Ureter (tissue), 1 donor: ENCODE results near the gene AKAP14. TPM values are rescaled to one million over a fixed set of nuclear protein-coding genes. Genes with fewer than 3 reads are reported as not detected.
"Not testable (repeated sequence)": the region's sequence is repeated elsewhere in the genome, so short reads cannot be mapped to it uniquely, and the experiment has no call there.

ENCODE experiments used
- DNase-seq: peaks from one replicate; pipeline ENCODE4 v3.0.0-alpha.2; 2020; ENCODE audit warnings: low spot score
- total RNA-seq: library from RNA; stranded (reverse); gene quantifications from one replicate; pipeline ENCODE4 v1.2.4, GENCODE V29; 2023
- donor health status: DM: yes; HTN: yes; CAD: no.

AKAP14 gene
- total RNA-seq, 1 donor from 2014 or later = not detected

DNA sequence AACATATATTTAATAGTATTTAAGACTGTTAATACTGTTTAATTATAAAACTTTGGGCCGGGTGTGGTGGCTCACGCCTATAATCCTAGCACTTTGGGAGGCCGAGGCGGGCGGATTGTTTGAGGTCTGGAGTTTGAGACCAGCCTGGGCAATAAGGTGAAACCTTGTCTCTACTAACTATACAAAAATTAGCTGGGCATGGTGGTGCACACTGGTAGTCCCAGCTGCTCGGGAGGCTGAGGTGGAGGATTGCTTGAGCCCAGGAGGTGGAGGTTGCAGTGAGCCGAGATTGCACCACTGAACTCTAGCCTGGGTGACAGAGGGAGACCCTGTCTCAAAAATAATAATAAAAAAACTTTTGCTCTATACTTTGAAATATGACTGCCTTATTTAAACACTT, 26.7 kb downstream of the AKAP14 start:
- not testable (repeated sequence) for DNase-seq

DNA sequence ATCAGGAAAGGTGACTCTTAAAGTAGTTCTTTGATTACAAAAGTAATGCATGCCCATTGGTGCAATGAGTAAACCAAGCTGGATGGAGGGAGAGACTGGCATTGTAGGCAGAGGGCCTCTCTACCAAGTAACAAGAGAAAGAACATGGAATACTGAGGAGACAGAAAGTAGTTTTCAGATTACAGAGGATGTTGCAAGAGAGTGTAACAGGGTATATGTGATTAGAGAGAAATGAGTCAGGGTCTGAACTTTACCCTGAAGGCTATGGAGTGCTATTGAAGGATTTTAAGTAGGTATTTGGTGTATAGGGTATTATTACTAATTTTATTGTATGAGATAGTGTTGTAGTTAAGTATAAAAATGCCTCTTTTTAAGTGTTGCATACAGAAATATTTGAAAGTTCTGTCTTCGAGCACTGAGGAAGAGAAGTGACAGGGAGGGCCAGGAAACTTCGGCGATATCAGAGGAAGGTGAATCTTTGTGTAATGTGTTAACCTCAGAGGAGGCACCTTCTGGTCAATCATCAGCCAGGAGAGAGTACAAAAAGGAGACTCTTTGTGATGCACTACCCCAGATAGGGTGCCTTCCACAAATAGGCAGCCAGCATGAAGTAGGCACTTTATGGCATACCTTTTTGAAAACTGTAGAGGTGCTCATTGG, 39.7 kb downstream of the AKAP14 start:
- DNase-seq = no peak

DNA sequence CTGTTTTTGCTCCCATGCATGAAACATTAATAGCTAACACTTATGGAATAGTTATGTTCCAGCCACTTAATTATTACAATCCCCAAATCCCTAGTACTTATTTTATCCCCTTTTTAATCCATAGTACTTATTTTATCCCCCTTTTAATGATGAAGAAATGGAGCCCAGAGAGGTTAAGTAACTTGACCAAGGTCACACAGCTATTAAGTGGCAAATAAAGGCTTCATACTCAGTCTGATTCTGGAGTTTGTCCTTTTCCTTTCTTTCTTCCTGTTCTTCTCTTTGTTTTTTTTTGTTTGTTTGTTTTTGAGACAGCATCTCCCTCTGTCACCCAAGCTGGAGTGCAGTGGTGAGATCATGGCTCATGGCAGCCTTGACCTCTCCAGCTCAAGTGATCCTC, 45.6 kb downstream of the AKAP14 start:
- DNase-seq = no peak

DNA sequence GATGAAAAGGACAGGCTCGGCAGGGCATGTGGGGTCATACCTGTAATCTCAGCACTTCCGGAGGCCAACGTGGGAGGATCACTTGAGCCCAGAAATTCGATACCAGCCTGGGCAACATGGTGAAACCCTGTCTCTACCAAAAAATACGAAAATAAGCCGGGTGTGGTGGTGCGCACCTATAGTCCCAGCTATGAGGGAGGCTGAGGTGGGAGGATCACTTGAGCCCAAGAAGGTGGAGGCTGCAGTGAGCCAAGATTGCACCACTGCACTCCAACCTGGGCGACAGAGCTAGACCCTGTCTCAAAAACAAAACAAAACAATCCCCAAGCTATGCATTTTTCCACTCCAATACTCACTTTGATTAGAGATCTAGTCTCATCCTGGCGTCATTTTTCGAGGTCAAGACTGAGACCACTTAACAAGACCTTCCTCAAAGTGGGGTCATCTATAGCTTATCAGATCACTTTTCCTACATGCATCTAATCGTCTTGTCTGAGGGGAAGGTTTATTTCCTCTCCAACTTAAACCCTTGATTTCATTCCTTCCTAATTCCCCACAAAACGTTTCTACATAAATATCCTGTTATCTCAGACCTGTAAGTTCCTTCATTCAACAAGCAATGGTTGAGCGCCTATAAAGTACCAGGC, 46.6 kb downstream of the AKAP14 start:
- no peak for DNase-seq

DNA sequence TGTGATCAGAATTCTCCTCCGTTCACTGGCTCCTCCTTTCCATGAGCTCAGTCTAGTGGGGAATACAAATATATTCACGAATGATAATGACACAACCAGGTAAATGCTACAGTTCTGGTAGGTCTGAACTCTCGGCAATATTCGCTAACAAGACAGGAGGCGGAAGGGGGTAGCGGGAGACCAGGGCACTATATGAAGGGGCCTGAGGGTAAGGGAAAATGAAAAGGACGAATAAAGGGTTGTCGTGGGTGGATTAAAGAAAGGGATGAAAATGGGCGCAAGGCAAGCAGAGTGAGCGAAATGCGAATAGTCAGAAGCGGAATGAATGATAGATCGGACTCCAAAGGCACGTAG, 47.1 kb downstream of the AKAP14 start:
- no peak for DNase-seq

DNA sequence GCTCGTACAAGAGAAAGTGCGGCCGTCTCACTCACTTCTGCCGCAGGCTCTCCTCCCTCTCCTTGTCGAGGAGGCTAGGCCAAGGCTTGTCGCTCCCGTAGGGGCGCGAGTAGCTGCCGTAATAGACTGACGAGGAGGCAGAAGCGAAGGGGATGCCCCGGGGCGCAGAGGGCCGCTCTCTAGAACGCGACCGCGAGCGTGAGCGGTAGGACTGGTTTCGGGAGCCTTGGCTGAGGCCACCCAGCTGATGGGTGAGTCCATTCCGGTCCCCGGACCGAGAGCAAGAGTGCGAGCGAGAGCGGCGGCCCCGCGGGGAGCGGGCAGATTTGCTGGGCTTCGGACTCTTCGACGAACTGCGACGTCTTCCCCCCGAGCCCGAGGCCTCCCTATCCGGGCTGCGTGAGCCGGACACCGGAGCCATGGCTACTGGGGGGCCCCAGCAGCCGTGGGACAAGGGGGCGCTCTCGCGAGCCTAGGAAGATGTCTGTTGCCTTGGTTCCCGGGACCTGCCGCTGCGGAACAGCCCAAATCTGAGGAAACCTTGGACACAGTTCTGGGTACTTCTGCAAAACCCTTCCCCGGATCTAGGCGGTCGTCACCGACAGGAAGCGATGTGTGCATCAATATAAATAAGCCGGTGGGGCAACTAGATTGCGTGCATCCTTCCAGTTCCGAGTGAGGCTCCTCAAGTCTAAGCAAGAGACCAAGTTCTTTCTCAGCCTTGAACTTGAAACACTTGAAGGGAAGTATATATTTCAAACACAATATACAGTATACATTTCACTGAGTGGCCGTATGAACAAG, 47.7 kb downstream of the AKAP14 start, which contains the start of gene NKAP:
NKAP (minus strand) TSS at position 567 of the 804 bp plus-strand sequence; CDS start at position 421, 146 bp downstream.
- DNase-seq = peak; percentile 86

DNA sequence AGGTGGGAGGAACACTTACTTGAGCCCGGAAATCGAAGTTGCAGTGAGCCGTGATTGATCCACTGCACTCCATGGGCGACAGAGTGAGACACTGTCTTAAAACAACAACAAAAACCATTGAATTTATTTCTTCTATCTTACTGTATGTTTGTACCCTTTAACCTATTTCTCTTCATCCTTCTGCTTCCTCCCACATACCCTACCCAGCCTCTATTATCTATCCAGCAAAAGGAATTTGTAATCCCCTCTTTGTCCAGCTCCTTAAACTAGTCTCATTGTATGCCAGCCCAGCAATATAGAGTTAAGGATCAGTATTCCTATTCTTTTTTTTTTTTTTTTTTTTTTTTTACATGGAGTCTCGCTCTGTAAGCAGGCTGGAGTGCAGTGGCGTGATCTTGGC, 49.8 kb downstream of the AKAP14 start:
- DNase-seq = no peak

DNA sequence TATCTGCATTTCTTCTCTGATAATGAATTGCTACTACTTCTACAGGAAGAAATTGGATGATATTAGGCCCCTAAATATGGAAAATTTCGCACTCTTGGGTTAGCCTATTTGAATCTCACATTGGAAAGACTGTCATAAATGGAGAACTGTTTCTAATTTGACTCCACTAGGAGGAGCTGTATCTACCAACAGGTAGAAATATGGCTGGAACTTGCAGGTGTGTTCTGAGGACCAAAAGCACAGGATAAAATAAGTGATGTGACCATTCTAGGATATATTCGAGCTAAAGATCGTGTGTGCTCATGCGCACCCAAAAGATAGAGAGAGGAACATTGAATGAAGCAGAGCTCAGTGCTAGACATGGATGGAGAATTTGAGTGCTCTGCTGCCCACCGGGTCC, 52.7 kb downstream of the AKAP14 start:
- DNase-seq = no peak

DNA sequence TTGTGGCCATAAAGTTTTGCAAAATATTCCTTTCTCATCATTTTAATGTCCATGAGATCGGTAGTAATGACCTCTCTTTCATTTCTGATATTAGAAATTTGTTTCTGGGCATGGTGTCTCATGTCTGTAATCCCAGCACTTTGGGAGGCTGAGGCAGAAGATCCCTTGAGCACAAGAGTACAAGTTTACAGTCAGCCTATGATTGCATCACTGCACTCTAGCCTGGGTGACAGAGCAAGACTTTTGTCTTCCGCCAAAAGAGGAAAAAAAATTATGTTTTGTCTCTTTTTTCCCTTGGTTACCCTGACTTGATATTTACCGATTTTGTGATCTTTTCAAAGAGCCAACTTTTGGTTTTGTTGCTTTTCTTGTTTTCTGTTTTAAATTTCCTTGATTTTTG, 58.7 kb downstream of the AKAP14 start:
- DNase-seq = no peak

DNA sequence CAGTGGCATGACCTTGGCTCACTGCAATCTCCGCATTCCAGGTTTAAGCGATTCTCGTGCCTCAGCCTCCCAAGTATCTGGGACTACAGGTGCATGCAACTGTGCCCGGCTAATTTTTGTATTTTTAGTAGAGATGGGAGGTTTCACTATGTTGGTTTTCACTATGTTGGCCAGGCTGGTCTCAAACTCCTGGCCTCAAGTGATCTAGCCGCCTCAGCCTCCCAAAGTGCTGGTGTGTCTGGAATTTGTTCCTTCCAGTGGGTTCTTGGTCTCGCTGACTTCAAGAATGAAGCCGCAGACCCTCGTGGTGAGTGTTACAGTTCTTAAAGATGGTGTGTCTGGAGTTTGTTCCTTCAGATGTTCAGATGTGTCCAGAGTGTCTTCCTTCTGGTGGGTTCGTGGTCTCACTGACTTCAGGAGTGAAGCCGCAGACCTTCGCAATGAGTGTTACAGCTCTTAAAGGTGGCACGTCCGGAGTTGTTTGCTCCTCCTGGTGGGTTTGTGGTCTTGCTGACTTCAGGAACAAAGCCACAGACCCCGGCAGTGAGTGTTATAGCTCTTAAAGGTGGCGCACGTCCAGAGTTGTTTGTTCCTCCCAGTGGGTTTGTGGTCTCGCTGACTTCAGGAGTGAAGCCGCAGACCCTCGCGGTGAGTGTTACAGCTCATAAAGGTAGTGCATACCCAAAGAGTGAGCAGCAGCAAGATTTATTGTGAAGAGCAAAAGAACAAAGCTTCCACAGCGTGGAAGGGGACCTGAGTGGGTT, 60.3 kb downstream of the AKAP14 start:
- DNase-seq = not testable (repeated sequence)

DNA sequence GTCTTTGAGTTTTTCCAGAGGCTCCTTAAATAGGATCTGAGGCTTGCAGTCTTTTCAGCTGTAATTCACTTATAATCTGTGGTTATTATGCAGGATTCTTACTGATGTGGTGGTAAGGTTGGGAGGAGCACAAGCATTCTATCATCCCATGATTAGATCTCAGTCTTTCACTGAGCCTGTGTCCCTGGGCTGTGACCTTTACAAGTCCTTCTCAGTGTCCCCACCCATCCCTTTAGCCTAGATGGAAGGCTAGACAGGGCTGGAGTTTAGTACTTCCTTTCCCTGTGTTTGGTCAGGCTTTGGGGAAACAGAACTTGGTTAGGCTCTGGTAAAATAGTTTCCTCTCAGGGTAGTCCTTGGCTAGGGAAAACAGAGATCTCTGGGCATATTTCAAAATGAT, 64.9 kb downstream of the AKAP14 start:
- DNase-seq = no peak

DNA sequence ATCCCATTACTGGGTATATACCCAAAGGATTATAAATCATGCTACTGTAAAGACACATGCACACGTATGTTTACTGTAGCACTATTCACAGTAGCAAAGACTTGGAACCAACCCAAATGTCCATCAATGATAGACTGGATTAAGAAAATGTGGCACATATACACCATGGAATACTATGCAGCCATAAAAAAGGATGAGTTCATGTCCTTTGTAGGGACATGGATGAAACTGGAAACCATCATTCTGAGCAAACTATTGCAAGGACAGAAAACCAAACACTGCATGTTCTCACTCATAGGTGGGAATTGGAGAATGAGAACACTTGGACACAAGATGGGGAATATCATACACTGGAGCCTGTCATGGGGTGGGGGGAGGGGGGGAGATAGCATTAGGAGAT, 71.1 kb downstream of the AKAP14 start:
- not testable (repeated sequence) for DNase-seq

Other genes starting within 250 kb of the AKAP14 start
- 19.0 TPM for gene SEPTIN6, start 202.7 kb upstream of the AKAP14 start, total RNA-seq
- 0.57 TPM for gene SOWAHD, start 137.3 kb upstream of the AKAP14 start, total RNA-seq
- gene RPL39, start 104.3 kb upstream of the AKAP14 start, total RNA-seq = 1,906 TPM
- gene UPF3B, start 42.9 kb upstream of the AKAP14 start, total RNA-seq = 7.0 TPM
- 13.0 TPM for gene RNF113A, start 24.2 kb upstream of the AKAP14 start, total RNA-seq
- gene NDUFA1, start 24.1 kb upstream of the AKAP14 start, total RNA-seq = 71.7 TPM
- gene NKAP, start 47.9 kb downstream of the AKAP14 start, total RNA-seq = 8.0 TPM
- gene RHOXF2B, start 181.8 kb downstream of the AKAP14 start, total RNA-seq = not detected
- not detected for gene RHOXF1, start 220.0 kb downstream of the AKAP14 start, total RNA-seq